ENCODE data around the gene TOM1L2.
"Not testable (repeated sequence)": the region's sequence is repeated elsewhere in the genome, so short reads cannot be mapped to it uniquely, and the experiment has no call there.

Gene TOM1L2

GRCh38 chr17:17940441-17940911, 31.7 kb downstream of the TOM1L2 start:
- DNase-seq: no peak

- DNase-seq: not testable (repeated sequence)
Observed at GRCh38 chr17:17939941-17940340, 32.3 kb downstream of the TOM1L2 start.

GRCh38 chr17:17938388-17939107, 33.7 kb downstream of the TOM1L2 start:
- DNase-seq: no peak

GRCh38 chr17:17937958-17938357, 34.2 kb downstream of the TOM1L2 start:
- no peak for DNase-seq

- DNase-seq: no peak
Observed at GRCh38 chr17:17937201-17937853, 34.9 kb downstream of the TOM1L2 start.

GRCh38 chr17:17935321-17936271, 36.6 kb downstream of the TOM1L2 start:
- peak; percentile 46 for DNase-seq

GRCh38 chr17:17934806-17935205, 37.4 kb downstream of the TOM1L2 start:
- no peak for DNase-seq

- DNase-seq: no peak
Observed at GRCh38 chr17:17934214-17934613, 38.0 kb downstream of the TOM1L2 start.

GRCh38 chr17:17933775-17934174, 38.4 kb downstream of the TOM1L2 start:
- no peak for DNase-seq

- DNase-seq: no peak
Observed at GRCh38 chr17:17931159-17931558, 41.0 kb downstream of the TOM1L2 start.

GRCh38 chr17:17930674-17931073, 41.5 kb downstream of the TOM1L2 start:
- DNase-seq: no peak

GRCh38 chr17:17929655-17930380, 42.4 kb downstream of the TOM1L2 start:
- DNase-seq: no peak

- DNase-seq: peak; percentile 49
Observed at GRCh38 chr17:17928398-17929287, 43.6 kb downstream of the TOM1L2 start.

GRCh38 chr17:17926840-17927449, 45.3 kb downstream of the TOM1L2 start:
- no peak for DNase-seq

- DNase-seq: no peak
Observed at GRCh38 chr17:17926036-17926435, 46.2 kb downstream of the TOM1L2 start.

- DNase-seq: no peak
Observed at GRCh38 chr17:17924857-17925250, 47.3 kb downstream of the TOM1L2 start.

- DNase-seq: no peak
Observed at GRCh38 chr17:17924131-17924856, 47.9 kb downstream of the TOM1L2 start.

GRCh38 chr17:17922070-17922614, 50.1 kb downstream of the TOM1L2 start:
- peak; percentile 54 for DNase-seq

GRCh38 chr17:17921192-17922069, 50.8 kb downstream of the TOM1L2 start:
- DNase-seq: peak; percentile 67
